ENCODE data around the gene EPHB2. TPM values are rescaled to one million over a fixed set of nuclear protein-coding genes. Genes with fewer than 3 reads are reported as not detected.

EPHB2 gene
- total RNA-seq, 1 donor from 2014 or later: 3.9 TPM

- no peaks in the 10 kb centered on the region for H3K9me3 ChIP-seq
- no peaks in the 10 kb centered on the region for H3K27me3 ChIP-seq
- no peaks in the 10 kb centered on the region for H3K36me3 ChIP-seq
- TF ChIP-seq POLR2AphosphoS5 (IDR thresholded peaks at IDR 0.05; ENCODE audit: insufficient read depth in 1 of 2, low read depth in 1 of 2) (no peak), POLR2A (IDR thresholded peaks at IDR 0.05) (no peak)
- TF ChIP-seq, protein P1, sequence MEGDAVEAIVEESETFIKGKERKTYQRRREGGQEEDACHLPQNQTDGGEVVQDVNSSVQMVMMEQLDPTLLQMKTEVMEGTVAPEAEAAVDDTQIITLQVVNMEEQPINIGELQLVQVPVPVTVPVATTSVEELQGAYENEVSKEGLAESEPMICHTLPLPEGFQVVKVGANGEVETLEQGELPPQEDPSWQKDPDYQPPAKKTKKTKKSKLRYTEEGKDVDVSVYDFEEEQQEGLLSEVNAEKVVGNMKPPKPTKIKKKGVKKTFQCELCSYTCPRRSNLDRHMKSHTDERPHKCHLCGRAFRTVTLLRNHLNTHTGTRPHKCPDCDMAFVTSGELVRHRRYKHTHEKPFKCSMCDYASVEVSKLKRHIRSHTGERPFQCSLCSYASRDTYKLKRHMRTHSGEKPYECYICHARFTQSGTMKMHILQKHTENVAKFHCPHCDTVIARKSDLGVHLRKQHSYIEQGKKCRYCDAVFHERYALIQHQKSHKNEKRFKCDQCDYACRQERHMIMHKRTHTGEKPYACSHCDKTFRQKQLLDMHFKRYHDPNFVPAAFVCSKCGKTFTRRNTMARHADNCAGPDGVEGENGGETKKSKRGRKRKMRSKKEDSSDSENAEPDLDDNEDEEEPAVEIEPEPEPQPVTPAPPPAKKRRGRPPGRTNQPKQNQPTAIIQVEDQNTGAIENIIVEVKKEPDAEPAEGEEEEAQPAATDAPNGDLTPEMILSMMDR (IDR thresholded peaks at IDR 0.05): no peak
- H3K4me1 ChIP-seq: peaks cover 9% of the 10 kb centered on the region
- H3K27ac ChIP-seq: no peak overlapping the region
- H3K4me3 ChIP-seq: no peak overlapping the region
- DNase-seq (ENCODE audit: extremely low spot score in 2 of 2): no peak
- intact Hi-C loops (cut with DNase I): no loop called here
Measured at GRCh38 chr1:22733643-22734042, 23.0 kb downstream of the EPHB2 start.

DNA sequence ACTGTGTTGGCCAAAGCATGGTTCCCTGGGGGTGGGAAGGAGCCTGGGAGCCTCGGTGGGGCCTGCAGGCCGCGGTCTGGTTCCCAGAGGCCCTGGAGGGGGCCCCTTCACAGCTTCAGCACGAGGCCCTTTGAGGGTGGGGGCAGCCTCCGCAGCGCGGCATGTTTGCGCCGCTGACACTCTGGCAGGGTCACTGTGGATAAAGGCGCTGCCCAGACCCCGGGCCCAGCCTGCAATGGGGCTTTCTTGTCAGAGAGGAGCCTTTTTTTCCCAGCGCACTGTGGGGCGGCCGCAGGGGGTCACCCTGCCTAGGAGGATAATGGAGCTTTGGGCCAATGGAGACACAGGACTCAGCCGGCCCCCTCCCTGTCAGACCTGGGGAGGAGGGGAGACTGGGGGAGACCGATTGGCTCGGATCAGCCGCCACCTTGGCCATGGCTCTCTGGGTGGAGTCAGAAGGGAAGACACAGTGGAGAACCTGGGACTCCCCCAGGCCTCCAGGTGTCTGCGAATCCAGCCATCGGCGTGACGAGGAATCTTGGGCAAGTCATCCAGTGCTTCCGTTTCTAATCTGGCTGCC, 26.0 kb downstream of the EPHB2 start:
- Histone ChIP-seq H3K27me3 (no peaks in the 10 kb centered on the region), H3K4me1 (peaks cover 17% of the 10 kb centered on the region), H3K27ac (no peak overlapping the region), H3K4me3 (no peak overlapping the region), H3K36me3 (no peaks in the 10 kb centered on the region), H3K9me3 (no peaks in the 10 kb centered on the region)
- no peak for DNase-seq (ENCODE audit: extremely low spot score in 2 of 2)
- intact Hi-C loops (cut with DNase I): no loop called here
- TF ChIP-seq, protein P1 (IDR thresholded peaks at IDR 0.05): no peak
- no peak for TF ChIP-seq POLR2AphosphoS5 (IDR thresholded peaks at IDR 0.05; ENCODE audit: insufficient read depth in 1 of 2, low read depth in 1 of 2)
- no peak for TF ChIP-seq POLR2A (IDR thresholded peaks at IDR 0.05)

GRCh38 chr1:22737374-22738068, 26.9 kb downstream of the EPHB2 start:
- DNase-seq (ENCODE audit: extremely low spot score in 2 of 2): no peak
- Histone ChIP-seq H3K4me3 (no peak overlapping the region), H3K27ac (no peak overlapping the region), H3K36me3 (no peaks in the 10 kb centered on the region), H3K27me3 (no peaks in the 10 kb centered on the region), H3K9me3 (no peaks in the 10 kb centered on the region), H3K4me1 (peaks cover 9% of the 10 kb centered on the region)
- TF ChIP-seq POLR2A (IDR thresholded peaks at IDR 0.05): no peak
- no peak for TF ChIP-seq POLR2AphosphoS5 (IDR thresholded peaks at IDR 0.05; ENCODE audit: insufficient read depth in 1 of 2, low read depth in 1 of 2)
- TF ChIP-seq, protein P1 (IDR thresholded peaks at IDR 0.05): no peak
- intact Hi-C loops (cut with DNase I): no loop called here

- Histone ChIP-seq H3K4me1 (peaks cover 9% of the 10 kb centered on the region), H3K9me3 (no peaks in the 10 kb centered on the region), H3K4me3 (no peak overlapping the region), H3K36me3 (no peaks in the 10 kb centered on the region), H3K27me3 (no peaks in the 10 kb centered on the region), H3K27ac (no peak overlapping the region)
- intact Hi-C loops (cut with DNase I): no loop called here
- TF ChIP-seq, protein P1 (IDR thresholded peaks at IDR 0.05): no peak
- TF ChIP-seq POLR2AphosphoS5 (IDR thresholded peaks at IDR 0.05; ENCODE audit: insufficient read depth in 1 of 2, low read depth in 1 of 2) (no peak), POLR2A (IDR thresholded peaks at IDR 0.05) (no peak)
- no peak for DNase-seq (ENCODE audit: extremely low spot score in 2 of 2)
Measured at GRCh38 chr1:22738069-22738435, 27.4 kb downstream of the EPHB2 start.

DNA sequence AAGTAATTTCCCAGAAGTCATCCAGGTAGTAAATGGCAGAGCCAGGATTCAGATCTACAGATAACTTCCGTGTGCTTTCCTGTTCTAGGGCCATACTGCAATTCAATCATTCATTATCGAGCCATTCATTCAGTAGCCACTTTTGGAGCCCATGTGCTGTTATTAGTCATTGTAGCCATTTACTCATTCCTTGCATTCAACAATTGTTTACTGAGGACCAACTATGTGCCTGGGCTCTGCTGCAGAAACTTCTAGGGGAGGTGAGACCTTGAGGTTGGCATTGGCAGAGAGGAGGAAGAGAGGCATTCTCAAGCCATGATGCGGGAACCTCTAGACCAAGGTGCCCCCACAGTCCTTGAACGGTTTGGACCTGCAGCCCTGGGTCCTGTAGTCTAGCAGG, 27.9 kb downstream of the EPHB2 start:
- no peak overlapping the region for H3K27ac ChIP-seq
- no peak overlapping the region for H3K4me3 ChIP-seq
- peaks cover 9% of the 10 kb centered on the region for H3K4me1 ChIP-seq
- H3K9me3 ChIP-seq: no peaks in the 10 kb centered on the region
- TF ChIP-seq, protein P1 (IDR thresholded peaks at IDR 0.05): no peak
- no peak for TF ChIP-seq POLR2A (IDR thresholded peaks at IDR 0.05)
- no peak for TF ChIP-seq POLR2AphosphoS5 (IDR thresholded peaks at IDR 0.05; ENCODE audit: insufficient read depth in 1 of 2, low read depth in 1 of 2)
- H3K36me3 ChIP-seq: no peaks in the 10 kb centered on the region
- H3K27me3 ChIP-seq: no peaks in the 10 kb centered on the region
- no peak for DNase-seq (ENCODE audit: extremely low spot score in 2 of 2)
- intact Hi-C loops (cut with DNase I): no loop called here

Data from vagina (tissue), 2 donors.